AG04449 (cell line): Measurements from ENCODE around the gene CCDC138.

ENCODE experiments used
- CTCF ChIA-PET: fragments of 350-600 bp; formaldehyde crosslinking; extraction: SDS; loops from one replicate; lab custom pipeline; 2021; ENCODE audit warnings: antibody characterized with exemption; lab: Yijun Ruan, JAX
- POLR2A ChIA-PET: fragments of 400-600, 350-600 bp; formaldehyde crosslinking; extraction: SDS; loops from one replicate; lab custom pipeline; 2020; ENCODE audit warnings: antibody characterized with exemption, inconsistent platforms; lab: Yijun Ruan, JAX
- DNase-seq: peaks from one replicate; pipeline ENCODE4 v3.0.0-alpha.2; 2010; ENCODE audit warnings: low read depth, low spot score
- H3K4me3 ChIP-seq: 2 replicates; pipeline ENCODE4 v1.5.1; 2011; ENCODE audit warnings: low read depth, mild to moderate bottlenecking, control low read depth, low read length
- CTCF ChIP-seq: IDR thresholded peaks from one replicate; pipeline ENCODE4 v1.5.1; 2011; ENCODE audit warnings: mild to moderate bottlenecking, moderate library complexity, low read length, control low read depth, inconsistent platforms; ENCODE audit not compliant: insufficient read depth; ENCODE audit errors: missing control alignments

CCDC138 gene

DNA sequence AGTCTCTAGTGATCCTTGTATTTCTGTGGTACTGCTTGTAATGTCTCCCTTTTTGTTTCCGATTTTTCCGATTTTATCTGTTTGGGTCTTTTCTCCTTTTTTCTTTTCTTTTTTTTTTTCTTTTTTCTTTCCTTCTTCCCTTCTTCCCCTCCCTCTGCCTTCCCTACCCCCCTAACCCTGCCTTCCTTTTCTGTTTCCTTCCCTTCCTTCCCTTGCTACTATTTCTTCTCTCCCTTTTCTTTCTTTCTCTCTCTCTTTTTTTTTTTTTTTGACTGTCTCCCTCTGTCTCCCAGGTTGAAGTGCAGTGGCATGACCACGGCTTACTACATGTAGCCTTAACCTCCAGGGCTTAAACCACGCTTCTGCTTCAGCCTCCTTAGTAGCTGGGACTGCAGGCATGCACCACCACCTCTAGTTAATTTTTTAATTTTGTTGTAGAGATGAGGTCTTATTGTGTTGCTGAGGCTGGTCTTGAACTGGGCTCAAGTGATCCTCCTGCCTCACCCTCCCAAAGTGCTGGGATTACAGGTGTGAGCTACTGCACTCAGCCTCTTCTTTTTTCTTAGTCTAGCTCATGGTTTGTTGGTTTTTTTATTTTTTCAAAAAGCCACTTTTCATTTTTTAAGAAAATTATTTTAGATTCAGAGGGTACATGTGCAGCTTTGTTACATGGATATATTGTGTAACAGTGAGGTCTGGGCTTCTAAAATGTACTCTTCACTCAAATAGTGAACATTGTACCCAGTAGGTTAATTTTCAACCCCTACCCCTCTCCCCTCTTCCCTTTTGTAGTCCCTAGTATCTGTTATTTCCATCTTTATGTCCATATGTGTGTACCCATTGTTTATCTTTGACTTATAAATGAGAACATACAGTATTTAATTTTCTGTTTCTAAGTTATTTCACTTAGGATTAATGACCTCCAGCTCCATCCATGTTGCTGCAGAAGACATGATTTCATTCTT, 24.7 kb downstream of the CCDC138 start:
- H3K4me3 ChIP-seq, result no peak overlapping the region
- no peak for DNase-seq
- CTCF ChIA-PET, result no interaction called here
- TF ChIP-seq CTCF, result no peak
- POLR2A ChIA-PET, result no interaction called here

DNA sequence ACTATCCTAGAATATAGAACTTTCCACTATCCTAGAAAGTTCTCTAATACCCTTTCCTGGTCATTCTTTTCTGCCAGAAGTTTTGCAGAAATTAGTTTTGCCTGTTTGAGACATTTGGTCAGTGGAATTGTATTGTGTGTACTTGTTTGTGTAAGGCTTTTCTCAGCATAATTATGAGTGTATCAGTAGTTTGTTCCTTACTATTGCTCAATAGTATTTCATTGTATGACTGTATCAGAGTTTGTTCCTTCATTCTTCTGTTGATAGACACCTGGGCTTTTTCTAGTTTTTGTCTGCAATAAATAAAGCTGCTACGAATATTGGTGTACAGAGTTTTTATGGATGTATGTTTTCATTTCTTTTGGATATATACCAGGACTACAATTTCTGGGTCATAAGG, 27.2 kb downstream of the CCDC138 start:
- DNase-seq, result no peak
- TF ChIP-seq CTCF, result no peak
- H3K4me3 ChIP-seq, result no peak overlapping the region
- POLR2A ChIA-PET, result no interaction called here
- CTCF ChIA-PET, result no interaction called here

GRCh38 chr2:108820482-108820881, 33.9 kb downstream of the CCDC138 start:
- TF ChIP-seq CTCF, result no peak
- ChIA-PET CTCF (no interaction called here), POLR2A (no interaction called here)
- no peak overlapping the region for H3K4me3 ChIP-seq
- no peak for DNase-seq

DNA sequence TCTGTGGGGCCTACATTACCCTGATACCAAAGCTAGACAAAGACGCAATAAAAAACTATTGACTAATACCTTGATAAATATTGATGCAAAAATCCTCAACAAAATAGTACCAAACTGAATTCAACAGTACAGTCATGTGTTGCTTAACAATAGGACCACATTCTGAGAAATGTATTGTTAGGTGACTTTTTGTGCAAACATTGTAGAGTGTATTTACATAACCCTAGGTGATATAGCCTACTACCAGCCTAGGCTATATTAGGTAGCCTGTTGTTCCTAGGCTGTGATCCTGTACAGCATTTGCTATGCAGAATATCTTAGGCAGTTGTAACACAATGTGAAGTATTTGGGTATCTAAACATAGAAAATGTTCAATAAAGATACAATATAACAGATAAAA, 36.7 kb downstream of the CCDC138 start:
- ChIA-PET CTCF (no interaction called here), POLR2A (no interaction called here)
- no peak for DNase-seq
- H3K4me3 ChIP-seq, result no peak overlapping the region
- TF ChIP-seq CTCF, result no peak

GRCh38 chr2:108824316-108825070, 37.9 kb downstream of the CCDC138 start:
- no peak for TF ChIP-seq CTCF
- POLR2A ChIA-PET, result no interaction called here
- no peak overlapping the region for H3K4me3 ChIP-seq
- no peak for DNase-seq
- CTCF ChIA-PET, result interaction anchor here (1.2 kb wide), 1 partner anchor 9 kb away, joined by 4 read pairs; no protein-coding TSS in a partner anchor

DNA sequence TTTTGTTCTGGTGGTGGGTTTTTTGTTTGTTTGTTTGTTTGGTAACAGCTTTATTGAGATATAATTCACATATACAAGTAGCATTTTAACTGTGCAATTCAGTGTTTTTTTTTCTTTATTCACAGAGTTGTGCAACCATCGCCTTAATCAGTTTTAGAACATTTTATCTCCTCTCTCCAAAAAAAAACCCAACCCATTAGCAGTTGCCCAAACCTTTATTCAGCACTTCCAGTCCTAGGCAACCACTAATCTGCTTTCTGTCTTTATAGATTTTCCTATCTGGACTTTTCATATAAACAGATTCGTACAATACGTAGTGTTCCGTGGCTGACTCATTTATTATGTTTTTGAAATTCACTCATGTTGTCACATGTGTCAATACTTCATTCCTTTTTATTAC, 38.7 kb downstream of the CCDC138 start:
- ChIA-PET CTCF (interaction anchor here (1.2 kb wide), 1 partner anchor 10 kb away, joined by 4 read pairs; no protein-coding TSS in a partner anchor), POLR2A (no interaction called here)

More for the DNA sequence above, 38.7 kb downstream of the CCDC138 start:
- no peak for TF ChIP-seq CTCF
- no peak for DNase-seq
- H3K4me3 ChIP-seq, result no peak overlapping the region
